ACHN (cell line): ENCODE results near the gene ZNF835.
"Not testable (repeated sequence)": the region's sequence is repeated elsewhere in the genome, so short reads cannot be mapped to it uniquely, and the experiment has no call there.

ENCODE experiments used
- DNase-seq: peaks from one replicate; pipeline ENCODE4 v3.0.0-alpha.2; 2015
- in situ Hi-C: cut with HindIII; loops from 2 replicates; pipeline ENCODE4 v1.10.0; 2017; ENCODE audit warnings: low sequenced_read_pairs, low pct_ligation_motif_present, low pct_unique_long_range_greater_than_20kb

Gene ZNF835

GRCh38 chr19:56671613-56671994 lies at the start of gene ZNF835:
ZNF835 (minus strand) TSS chr19:56671757; CDS start chr19:56665198, 6,559 bp downstream.
- DNase-seq, result no peak
- in situ Hi-C loops, result no loop called here

GRCh38 chr19:56720281-56720680 lies 48.7 kb upstream of the ZNF835 start:
- DNase-seq, result no peak
- in situ Hi-C loops, result no loop called here

- no peak for DNase-seq
- in situ Hi-C loops, result no loop called here
These were observed 46.7 kb upstream of the ZNF835 start for GRCh38 chr19:56718231-56718630.

- in situ Hi-C loops, result no loop called here
- no peak for DNase-seq
These were observed 41.2 kb upstream of the ZNF835 start for GRCh38 chr19:56712611-56713276.

GRCh38 chr19:56710437-56710836 lies 38.9 kb upstream of the ZNF835 start:
- in situ Hi-C loops, result no loop called here
- DNase-seq, result no peak

- in situ Hi-C loops, result no loop called here
These were observed 36.3 kb upstream of the ZNF835 start for GRCh38 chr19:56707821-56708220.

GRCh38 chr19:56705939-56706338 lies 34.4 kb upstream of the ZNF835 start:
- in situ Hi-C loops, result no loop called here
- no peak for DNase-seq

More at GRCh38 chr19:56707821-56708220, 36.3 kb upstream of the ZNF835 start:
- no peak for DNase-seq

GRCh38 chr19:56701895-56702294 lies 30.3 kb upstream of the ZNF835 start:
- DNase-seq, result no peak
- in situ Hi-C loops, result no loop called here

- DNase-seq, result no peak
- in situ Hi-C loops, result no loop called here
These were observed 28.0 kb upstream of the ZNF835 start for GRCh38 chr19:56699552-56699951.

GRCh38 chr19:56692206-56692895 lies 20.8 kb upstream of the ZNF835 start:
- DNase-seq, result no peak
- in situ Hi-C loops, result no loop called here

- in situ Hi-C loops, result no loop called here
- no peak for DNase-seq
These were observed 19.1 kb upstream of the ZNF835 start for GRCh38 chr19:56690670-56691069.

- no peak for DNase-seq
- in situ Hi-C loops, result no loop called here
These were observed 17.6 kb upstream of the ZNF835 start for GRCh38 chr19:56689198-56689597.

- no peak for DNase-seq
- in situ Hi-C loops, result no loop called here
These were observed 15.5 kb upstream of the ZNF835 start for GRCh38 chr19:56687031-56687430.

- in situ Hi-C loops, result no loop called here
- no peak for DNase-seq
These were observed 11.6 kb upstream of the ZNF835 start for GRCh38 chr19:56683116-56683515.

GRCh38 chr19:56681702-56682101 lies 10.1 kb upstream of the ZNF835 start:
- in situ Hi-C loops, result no loop called here
- no peak for DNase-seq

GRCh38 chr19:56678205-56678604 lies 6.6 kb upstream of the ZNF835 start:
- in situ Hi-C loops, result no loop called here

GRCh38 chr19:56672610-56673009 lies 1.1 kb upstream of the ZNF835 start:
- in situ Hi-C loops, DNase-seq: not testable (repeated sequence)

More at GRCh38 chr19:56678205-56678604, 6.6 kb upstream of the ZNF835 start:
- no peak for DNase-seq

- DNase-seq, result no peak
- in situ Hi-C loops, result no loop called here
These were observed 470 bp downstream of the ZNF835 start for GRCh38 chr19:56670961-56671612.

- in situ Hi-C loops, result no loop called here
- no peak for DNase-seq
These were observed 1.1 kb downstream of the ZNF835 start for GRCh38 chr19:56670401-56670960.
